ENCODE measurements around the gene SETD5. TPM values are rescaled to one million over a fixed set of nuclear protein-coding genes. Genes with fewer than 3 reads are reported as not detected.

The SETD5 gene
- total RNA-seq, 1 donor from 2014 or later: 167 TPM

GRCh38 chr3:9467451-9467850 is 70.0 kb downstream of the SETD5 start:
- H3K27me3 ChIP-seq (ENCODE audit: insufficient read depth, low read length): no peaks in the 10 kb centered on the region
- no peak for FAIRE-seq
- Mint-ChIP-seq H3K4me3 (ENCODE audit: unreplicated experiment) (peak overlapping the region; percentile 72), H3K27me3 (ENCODE audit: low read depth, unreplicated experiment) (no peaks in the 10 kb centered on the region), H3K9me3 (ENCODE audit: unreplicated experiment) (no peaks in the 10 kb centered on the region), H3K27ac (ENCODE audit: unreplicated experiment) (peak overlapping the region; percentile 62), H3K4me1 (ENCODE audit: low read depth, unreplicated experiment) (peaks cover 17% of the 10 kb centered on the region), H3K36me3 (ENCODE audit: low read depth, unreplicated experiment) (peaks cover 25% of the 10 kb centered on the region)
- TF ChIP-seq EZH2 (IDR thresholded peaks at IDR 0.05; ENCODE audit: insufficient read depth, low read length) (no peak), CTCF (IDR thresholded peaks at IDR 0.05; ENCODE audit: insufficient read depth, low read depth, low read length) (no peak)
- no peaks in the 10 kb centered on the region for H3K9me3 ChIP-seq (ENCODE audit: insufficient read depth, low read depth, low read length)
- H2AFZ ChIP-seq (ENCODE audit: low read depth, low read length): no peak overlapping the region
- no peaks in the 10 kb centered on the region for H3K4me1 ChIP-seq (ENCODE audit: insufficient read depth, low read length)
- no peak overlapping the region for H3K27ac ChIP-seq (ENCODE audit: low read depth, low read length)
- no peak overlapping the region for H3K9ac ChIP-seq (ENCODE audit: low read length)
- H4K20me1 ChIP-seq (ENCODE audit: insufficient read depth, low read length): peaks cover 65% of the 10 kb centered on the region
- peaks cover 56% of the 10 kb centered on the region for H3K79me2 ChIP-seq (ENCODE audit: insufficient read depth, low read length)
- peaks cover 75% of the 10 kb centered on the region for H3K36me3 ChIP-seq (ENCODE audit: insufficient read depth, low read length)
- no peak for DNase-seq (ENCODE audit: low read depth)
- H3K4me3 ChIP-seq (ENCODE audit: insufficient read depth, low read depth, low read length): no peak overlapping the region
- H3K4me2 ChIP-seq (ENCODE audit: low read length): no peak overlapping the region

GRCh38 chr3:9468460-9468859 is 71.0 kb downstream of the SETD5 start:
- Histone ChIP-seq H3K4me3 (ENCODE audit: insufficient read depth, low read depth, low read length) (no peak overlapping the region), H3K9me3 (ENCODE audit: insufficient read depth, low read depth, low read length) (no peaks in the 10 kb centered on the region), H3K36me3 (ENCODE audit: insufficient read depth, low read length) (peaks cover 83% of the 10 kb centered on the region), H2AFZ (ENCODE audit: low read depth, low read length) (no peak overlapping the region), H3K79me2 (ENCODE audit: insufficient read depth, low read length) (peaks cover 62% of the 10 kb centered on the region), H3K27me3 (ENCODE audit: insufficient read depth, low read length) (no peaks in the 10 kb centered on the region), H3K27ac (ENCODE audit: low read depth, low read length) (no peak overlapping the region), H3K4me1 (ENCODE audit: insufficient read depth, low read length) (no peaks in the 10 kb centered on the region), H3K9ac (ENCODE audit: low read length) (no peak overlapping the region), H3K4me2 (ENCODE audit: low read length) (no peak overlapping the region), H4K20me1 (ENCODE audit: insufficient read depth, low read length) (peaks cover 75% of the 10 kb centered on the region)
- TF ChIP-seq EZH2 (IDR thresholded peaks at IDR 0.05; ENCODE audit: insufficient read depth, low read length) (no peak), CTCF (IDR thresholded peaks at IDR 0.05; ENCODE audit: insufficient read depth, low read depth, low read length) (no peak)
- Mint-ChIP-seq H3K27ac (ENCODE audit: unreplicated experiment) (peak overlapping the region; percentile 81), H3K27me3 (ENCODE audit: low read depth, unreplicated experiment) (no peaks in the 10 kb centered on the region), H3K4me3 (ENCODE audit: unreplicated experiment) (no peak overlapping the region), H3K36me3 (ENCODE audit: low read depth, unreplicated experiment) (peaks cover 29% of the 10 kb centered on the region), H3K9me3 (ENCODE audit: unreplicated experiment) (no peaks in the 10 kb centered on the region), H3K4me1 (ENCODE audit: low read depth, unreplicated experiment) (peaks cover 20% of the 10 kb centered on the region)
- no peak for DNase-seq (ENCODE audit: low read depth)
- no peak for FAIRE-seq

- Mint-ChIP-seq H3K4me3 (ENCODE audit: unreplicated experiment) (no peak overlapping the region), H3K4me1 (ENCODE audit: low read depth, unreplicated experiment) (peaks cover 20% of the 10 kb centered on the region)
- FAIRE-seq: no peak
Observed at GRCh38 chr3:9469986-9470385, 72.6 kb downstream of the SETD5 start.

More at GRCh38 chr3:9469986-9470385, 72.6 kb downstream of the SETD5 start:
- no peak overlapping the region for H3K27ac ChIP-seq (ENCODE audit: low read depth, low read length)
- no peak overlapping the region for H3K4me2 ChIP-seq (ENCODE audit: low read length)
- H3K79me2 ChIP-seq (ENCODE audit: insufficient read depth, low read length): peaks cover 53% of the 10 kb centered on the region
- TF ChIP-seq EZH2 (IDR thresholded peaks at IDR 0.05; ENCODE audit: insufficient read depth, low read length) (no peak), CTCF (IDR thresholded peaks at IDR 0.05; ENCODE audit: insufficient read depth, low read depth, low read length) (no peak)
- no peaks in the 10 kb centered on the region for H3K9me3 ChIP-seq (ENCODE audit: insufficient read depth, low read depth, low read length)
- no peaks in the 10 kb centered on the region for H3K27me3 ChIP-seq (ENCODE audit: insufficient read depth, low read length)
- H3K4me3 ChIP-seq (ENCODE audit: insufficient read depth, low read depth, low read length): no peak overlapping the region
- peaks cover 73% of the 10 kb centered on the region for H4K20me1 ChIP-seq (ENCODE audit: insufficient read depth, low read length)
- H3K4me1 ChIP-seq (ENCODE audit: insufficient read depth, low read length): no peaks in the 10 kb centered on the region
- no peaks in the 10 kb centered on the region for H3K27me3 Mint-ChIP-seq (ENCODE audit: low read depth, unreplicated experiment)
- no peak overlapping the region for H3K9ac ChIP-seq (ENCODE audit: low read length)
- H3K27ac Mint-ChIP-seq (ENCODE audit: unreplicated experiment): peak overlapping the region; percentile 13
- H2AFZ ChIP-seq (ENCODE audit: low read depth, low read length): no peak overlapping the region
- no peaks in the 10 kb centered on the region for H3K9me3 Mint-ChIP-seq (ENCODE audit: unreplicated experiment)
- no peak for DNase-seq (ENCODE audit: low read depth)
- H3K36me3 ChIP-seq (ENCODE audit: insufficient read depth, low read length): peaks cover 86% of the 10 kb centered on the region
- H3K36me3 Mint-ChIP-seq (ENCODE audit: low read depth, unreplicated experiment): peaks cover 36% of the 10 kb centered on the region

Measured in astrocyte (in vitro differentiated cells and primary cell).